Body of pancreas (tissue), 4 donors: ENCODE measurements around the gene RALGAPA1. TPM values are rescaled to one million over a fixed set of nuclear protein-coding genes. Genes with fewer than 3 reads are reported as not detected.
"Not testable (repeated sequence)": the region's sequence is repeated elsewhere in the genome, so short reads cannot be mapped to it uniquely, and the experiment has no call there.

ENCODE experiments used
- ATAC-seq: fragments of 150-250 bp; one replicate; pipeline ENCODE4 v1.9.1; 2016
- DNase-seq, 4 donors: peaks; one replicate each; pipeline ENCODE4 v3.0.0-alpha.2; 2019
- H3K27ac ChIP-seq, 4 donors: fragments of 200-600 bp; sonication (generic); 1 replicate in 3 of 4; 2 replicates in 1 of 4; pipeline versions ENCODE4 v1.5.1 to v1.6.1; 2016 to 2019; ENCODE audit warnings: mild to moderate bottlenecking in 1 of 4, mixed read lengths in 1 of 4, moderate library complexity in 1 of 4
- H3K27me3 ChIP-seq, 2 donors: fragments of 200-600 bp; sonication (generic); one replicate each; pipeline ENCODE4 v1.6.0; 2016; ENCODE audit warnings: mild to moderate bottlenecking in 1 of 2
- H3K36me3 ChIP-seq, 2 donors: fragments of 200-600 bp; sonication (generic); replicated peaks in 1 of 2; 2 replicates each; pipeline ENCODE4 v1.5.1; 2016; ENCODE audit warnings: low read depth in 2 of 2; ENCODE audit not compliant: insufficient read depth in 1 of 2
- H3K4me1 ChIP-seq: fragments of 200-600 bp; sonication (generic); one replicate; pipeline ENCODE4 v1.6.0; 2016
- H3K4me3 ChIP-seq, 2 donors: fragments of 200-600 bp; sonication (generic); 1 replicate in 1 of 2; 2 replicates in 1 of 2; pipeline ENCODE4 v1.5.1; 2016 to 2019
- H3K9me3 ChIP-seq, 3 donors: fragments of 200-600 bp; sonication (generic); 1 replicate in 2 of 3; 2 replicates in 1 of 3; pipeline ENCODE4 v1.5.1; 2016
- POLR2A ChIP-seq, 3 donors: fragments of 450-650 bp; IDR thresholded peaks; one replicate each; pipeline ENCODE4 v1.6.1; 2016; ENCODE audit warnings: antibody characterized with exemption in 3 of 3, mild to moderate bottlenecking in 2 of 3
- WGBS, 2 donors: methylation state at CpG; one replicate each; pipeline ENCODE4 v1.1.5; 2017; 5-methylcytosine and 5-hydroxymethylcytosine counted together
- intact Hi-C: fragments of 100-400 bp; cut with DNase I; formaldehyde crosslinking; loops from one replicate; pipeline ENCODE4 v1.15.1; 2023
- total RNA-seq, 2 donors: library from RNA; depleted of rRNA; stranded (reverse); fragments of >200 nt; gene quantifications; one replicate each; pipeline ENCODE4 v1.1.0, GENCODE V29; 2016
- TF ChIP-seq, protein P1 (sequence below), 7 experiments: fragments of 450-650 bp in 4 of 7; fragments of 200-600 bp in 3 of 7; sonication (generic) in 3 of 7; IDR thresholded peaks; one replicate each; pipeline ENCODE4 v1.5.1; 2016 to 2019; ENCODE audit warnings: antibody characterized with exemption in 7 of 7

Gene RALGAPA1
- total RNA-seq: 10 to 100 TPM; 34.9 to 48.8 TPM

DNA sequence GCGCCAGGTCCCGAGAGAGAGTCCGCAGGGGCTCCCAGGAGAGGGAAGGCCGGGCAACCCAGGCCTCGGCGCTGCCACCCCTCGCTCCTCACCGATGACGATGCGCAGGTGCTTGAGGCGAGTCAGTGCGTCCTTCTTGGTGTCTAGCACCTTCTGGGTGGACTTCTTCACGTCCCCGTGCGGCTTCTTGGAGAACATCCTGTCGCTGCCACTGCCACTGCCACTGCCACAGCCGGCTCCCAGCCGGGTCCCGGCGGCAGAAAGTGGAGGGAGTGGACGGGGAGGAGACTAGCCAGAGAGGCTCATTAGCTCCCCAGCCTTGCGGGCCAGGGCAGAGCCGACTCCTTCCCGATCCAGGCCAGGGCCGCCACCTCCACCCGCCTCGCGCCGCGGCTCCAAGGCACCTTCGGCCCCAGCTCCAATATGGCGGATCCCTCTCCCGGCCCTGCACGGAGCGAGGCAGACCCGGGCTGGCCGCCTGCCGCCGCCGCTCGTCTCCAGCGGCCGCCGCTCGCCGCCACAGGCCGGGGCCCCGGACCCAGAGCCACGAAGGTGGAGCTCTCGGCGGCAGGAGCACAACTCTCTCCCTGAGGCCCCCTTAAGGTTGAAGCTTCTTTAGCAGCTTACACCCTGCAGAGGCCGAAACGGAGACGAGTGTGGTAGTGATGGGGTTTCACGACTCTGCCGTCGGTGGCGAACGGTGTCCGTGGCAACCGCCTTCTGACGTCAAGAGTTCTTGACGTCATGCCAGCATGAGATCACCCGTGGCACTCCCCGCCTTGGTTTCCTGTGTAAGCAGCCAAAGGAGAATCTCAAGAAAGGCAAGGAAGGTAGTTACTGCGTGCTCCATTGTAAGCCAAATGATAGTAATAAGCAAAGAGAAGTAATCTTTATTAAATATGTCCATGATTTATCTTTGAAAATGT lies at the start of gene RALGAPA1:
Gene RALGAPA1 (minus strand): TSS at position 658 of the 926 bp plus-strand sequence. CDS start 460 bp downstream, at position 198.
- H3K27ac ChIP-seq: peak within 1 kb of the TSS; percentile 85 to 93 (median 90)
- peak; percentile 99 for ATAC-seq
- WGBS, 2 donors: 0 to 1% methylated on average over 28 to 40 of the region's 66 CpGs

GRCh38 chr14:35858521-35859209 lies 49.6 kb upstream of the RALGAPA1 start:
- intact Hi-C loops: no loop called here
- ATAC-seq (no peak), DNase-seq (no peak)
- TF ChIP-seq, protein P1, sequence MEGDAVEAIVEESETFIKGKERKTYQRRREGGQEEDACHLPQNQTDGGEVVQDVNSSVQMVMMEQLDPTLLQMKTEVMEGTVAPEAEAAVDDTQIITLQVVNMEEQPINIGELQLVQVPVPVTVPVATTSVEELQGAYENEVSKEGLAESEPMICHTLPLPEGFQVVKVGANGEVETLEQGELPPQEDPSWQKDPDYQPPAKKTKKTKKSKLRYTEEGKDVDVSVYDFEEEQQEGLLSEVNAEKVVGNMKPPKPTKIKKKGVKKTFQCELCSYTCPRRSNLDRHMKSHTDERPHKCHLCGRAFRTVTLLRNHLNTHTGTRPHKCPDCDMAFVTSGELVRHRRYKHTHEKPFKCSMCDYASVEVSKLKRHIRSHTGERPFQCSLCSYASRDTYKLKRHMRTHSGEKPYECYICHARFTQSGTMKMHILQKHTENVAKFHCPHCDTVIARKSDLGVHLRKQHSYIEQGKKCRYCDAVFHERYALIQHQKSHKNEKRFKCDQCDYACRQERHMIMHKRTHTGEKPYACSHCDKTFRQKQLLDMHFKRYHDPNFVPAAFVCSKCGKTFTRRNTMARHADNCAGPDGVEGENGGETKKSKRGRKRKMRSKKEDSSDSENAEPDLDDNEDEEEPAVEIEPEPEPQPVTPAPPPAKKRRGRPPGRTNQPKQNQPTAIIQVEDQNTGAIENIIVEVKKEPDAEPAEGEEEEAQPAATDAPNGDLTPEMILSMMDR (IDR thresholded peaks at IDR 0.05): no peak
- no peak for TF ChIP-seq POLR2A (IDR thresholded peaks at IDR 0.05)
- Histone ChIP-seq H3K4me3 (no peak overlapping the region), H3K27ac (no peak overlapping the region), H3K9me3 (no peaks in the 10 kb centered on the region), H3K27me3 (no peaks in the 10 kb centered on the region), H3K4me1 (no peaks in the 10 kb centered on the region), H3K36me3 (peaks cover 0 to 2% of the 10 kb centered on the region in 2 donors)
- 93 to 95% methylated on average over 7 of the region's 7 CpGs for WGBS, 2 donors

More for the DNA sequence above, at the start of gene RALGAPA1:
- H3K9me3 ChIP-seq, intact Hi-C loops, H3K27me3 ChIP-seq, H3K36me3 ChIP-seq: not testable (repeated sequence)
- H3K4me1 ChIP-seq: peaks cover 17% of the 10 kb centered on the region
- peak; percentile 94 to 97 (median 96) for DNase-seq
- H3K4me3 ChIP-seq: peak within 1 kb of the TSS; percentile 7 to 67
- peak; percentile 93 to 96 (median 94) for TF ChIP-seq POLR2A (IDR thresholded peaks at IDR 0.05)
- TF ChIP-seq, protein P1 (IDR thresholded peaks at IDR 0.05): peak in 6 of 7 experiments; percentile 21 to 64 (median 54)

DNA sequence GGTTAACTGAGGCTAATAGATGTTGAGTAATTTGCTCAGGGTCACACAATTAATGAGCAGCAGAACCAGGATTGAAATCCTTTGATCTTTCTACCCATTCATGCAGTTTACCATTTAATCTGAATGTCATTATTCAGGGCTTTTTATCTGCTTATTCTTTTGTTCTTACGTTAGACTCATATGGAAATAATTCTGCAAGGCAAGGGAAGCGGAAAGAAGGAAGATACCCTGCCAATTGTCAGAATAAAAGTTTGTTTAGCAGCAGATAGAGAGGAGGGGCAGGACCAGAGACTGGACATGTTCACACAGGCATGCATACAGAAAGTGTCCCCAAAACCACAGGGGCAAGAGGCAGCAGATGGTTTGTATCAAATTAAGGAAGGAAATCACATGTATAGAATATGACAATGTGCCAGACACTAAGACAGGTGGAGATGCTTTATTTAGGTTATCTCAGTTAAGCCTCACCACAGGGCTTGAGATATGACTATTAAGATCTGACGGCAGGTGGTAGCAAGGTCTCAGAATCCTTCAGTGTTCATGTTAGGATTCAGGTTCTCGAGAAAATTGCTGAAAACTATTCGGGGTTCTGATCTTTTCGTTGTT lies 46.9 kb upstream of the RALGAPA1 start:
- WGBS, 2 donors: 66 to 73% methylated on average over 6 of the region's 6 CpGs
- no peaks in the 10 kb centered on the region for H3K9me3 ChIP-seq
- no peaks in the 10 kb centered on the region for H3K27me3 ChIP-seq
- H3K36me3 ChIP-seq: no peaks in the 10 kb centered on the region
- H3K4me1 ChIP-seq: no peaks in the 10 kb centered on the region
- no peak overlapping the region for H3K4me3 ChIP-seq
- intact Hi-C loops: no loop called here
- DNase-seq (no peak), ATAC-seq (no peak)
- TF ChIP-seq POLR2A (IDR thresholded peaks at IDR 0.05): no peak
- TF ChIP-seq, protein P1 (IDR thresholded peaks at IDR 0.05): no peak
- no peak overlapping the region for H3K27ac ChIP-seq

DNA sequence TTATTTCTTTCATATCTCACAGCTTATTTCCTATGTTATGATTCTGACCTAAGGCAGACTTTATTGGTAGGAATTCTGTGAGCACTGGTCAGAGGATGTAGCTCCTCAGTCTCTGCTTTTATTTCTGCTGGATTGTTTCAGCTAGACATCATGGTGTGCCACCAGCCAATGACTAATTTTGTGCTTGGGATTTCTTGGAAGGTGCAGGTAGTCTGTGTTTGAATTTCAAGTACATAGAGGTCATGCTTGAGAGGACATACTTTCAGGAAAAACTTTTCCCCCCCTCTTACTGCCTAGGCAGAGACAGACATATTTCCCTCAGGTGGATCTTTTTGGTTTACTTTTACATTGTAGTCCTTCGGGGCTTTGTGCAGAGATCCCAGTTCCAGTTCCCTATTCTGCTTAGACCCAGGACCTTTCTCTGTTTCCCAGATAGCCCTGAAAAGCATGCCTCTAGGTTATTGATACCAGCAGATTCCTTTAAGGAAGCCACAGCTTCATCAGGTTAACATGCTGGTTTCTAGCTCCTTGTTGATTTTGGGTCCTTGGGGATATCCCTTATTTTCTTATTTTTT lies 45.7 kb upstream of the RALGAPA1 start:
- intact Hi-C loops: no loop called here
- Histone ChIP-seq H3K27ac (no peak overlapping the region), H3K9me3 (no peaks in the 10 kb centered on the region), H3K4me1 (no peaks in the 10 kb centered on the region), H3K4me3 (no peak overlapping the region), H3K36me3 (peaks cover 0 to 2% of the 10 kb centered on the region in 2 donors), H3K27me3 (no peaks in the 10 kb centered on the region)
- DNase-seq (no peak), ATAC-seq (no peak)
- WGBS, 2 donors: 71 to 83% methylated on average over 1 of the region's 1 CpG
- no peak for TF ChIP-seq POLR2A (IDR thresholded peaks at IDR 0.05)
- TF ChIP-seq, protein P1 (IDR thresholded peaks at IDR 0.05): no peak
